Omental fat pad (tissue), 4 donors: Measurements from ENCODE around the gene PURA. TPM values are rescaled to one million over a fixed set of nuclear protein-coding genes. Genes with fewer than 3 reads are reported as not detected.

Experiments used
- ATAC-seq: fragments of 150-250 bp; one replicate; pipeline ENCODE4 v1.9.1; 2016; ENCODE audit warnings: mild to moderate bottlenecking, moderate library complexity; ENCODE audit not compliant: low FRiP score
- DNase-seq: peaks from one replicate; pipeline ENCODE4 v3.0.0-alpha.2; 2019; ENCODE audit warnings: low spot score
- CTCF ChIP-seq, 3 donors: fragments of 450-650 bp; IDR thresholded peaks; one replicate each; pipeline ENCODE4 v1.5.1; 2016 to 2017; ENCODE audit warnings: antibody characterized with exemption in 3 of 3, mild to moderate bottlenecking in 3 of 3, moderate library complexity in 2 of 3
- total RNA-seq, 4 donors: library from RNA; depleted of rRNA; stranded (reverse); fragments of >200 nt; gene quantifications; one replicate each; pipeline ENCODE4 v1.1.0, GENCODE V29; 2016

PURA gene
- total RNA-seq, 4 donors from 2014 or later: 16.9 to 31.8 (median 24.3) TPM

- no peak for DNase-seq
- no peak for ATAC-seq
- no peak for TF ChIP-seq CTCF (IDR thresholded peaks at IDR 0.05)
These were observed 28.3 kb downstream of the PURA start for GRCh38 chr5:140142246-140142645.

GRCh38 chr5:140142856-140143255 is 28.9 kb downstream of the PURA start:
- DNase-seq: no peak

GRCh38 chr5:140143521-140144258 is 29.8 kb downstream of the PURA start:
- TF ChIP-seq CTCF (IDR thresholded peaks at IDR 0.05): no peak
- DNase-seq (no peak), ATAC-seq (no peak)

More at GRCh38 chr5:140142856-140143255, 28.9 kb downstream of the PURA start:
- ATAC-seq: no peak
- TF ChIP-seq CTCF (IDR thresholded peaks at IDR 0.05): no peak

GRCh38 chr5:140145256-140145655 is 31.3 kb downstream of the PURA start:
- ATAC-seq: no peak
- no peak for TF ChIP-seq CTCF (IDR thresholded peaks at IDR 0.05)
- no peak for DNase-seq

GRCh38 chr5:140145818-140146522 is 32.1 kb downstream of the PURA start:
- ATAC-seq (peak; percentile 91), DNase-seq (peak; percentile 36)
- TF ChIP-seq CTCF (IDR thresholded peaks at IDR 0.05): peak in 1 of 3 donors; percentile 42

GRCh38 chr5:140146523-140146842 is 32.6 kb downstream of the PURA start:
- ATAC-seq: no peak
- no peak for TF ChIP-seq CTCF (IDR thresholded peaks at IDR 0.05)
- DNase-seq: no peak

- TF ChIP-seq CTCF (IDR thresholded peaks at IDR 0.05): no peak
- DNase-seq (no peak), ATAC-seq (no peak)
These were observed 33.6 kb downstream of the PURA start for GRCh38 chr5:140147460-140147859.
